Skin epidermis (tissue), 12 donors: Measurements from ENCODE around the gene TAOK3.
A peak's percentile ranks its signal among the peaks of the same experiment; 100 is the strongest.
"Not testable (repeated sequence)": the region's sequence is repeated elsewhere in the genome, so short reads cannot be mapped to it uniquely, and the experiment has no call there.

ENCODE experiments used
- H3K27ac ChIP-seq, 21 experiments: fragments of 200-600 bp; sonication (generic) in 11 of 21; one replicate each; pipeline ENCODE4 v1.5.0; 2020; ENCODE audit warnings: mild to moderate bottlenecking in 3 of 21, inconsistent platforms in 2 of 21, moderate library complexity in 2 of 21
- H3K4me3 ChIP-seq, 7 experiments: fragments of 200-600 bp; sonication (generic) in 2 of 7; one replicate each; pipeline ENCODE4 v1.5.0; 2020; ENCODE audit warnings: inconsistent platforms in 2 of 7, mild to moderate bottlenecking in 2 of 7, moderate library complexity in 1 of 7

TAOK3 gene

DNA sequence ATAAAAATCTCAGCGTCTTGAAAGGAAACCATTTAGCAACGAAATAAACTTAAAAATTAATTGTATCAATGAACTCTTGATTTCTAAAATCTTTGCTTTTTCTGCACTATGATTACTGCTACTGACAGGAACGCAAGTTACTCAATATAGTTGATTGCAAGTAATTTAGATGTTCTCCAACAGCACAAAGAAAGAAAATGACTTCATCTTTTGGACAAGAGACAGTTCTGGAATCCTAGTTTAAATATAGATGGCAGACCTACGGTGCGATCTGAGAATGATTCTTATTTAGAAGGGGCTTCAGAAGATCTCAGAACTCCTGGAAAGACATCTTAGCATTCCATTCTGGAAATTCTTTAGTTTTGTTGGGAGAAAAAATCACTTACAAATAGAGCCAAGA lies 2.2 kb upstream of the TAOK3 start:
- Histone ChIP-seq H3K27ac (peak overlapping the region in 9 of 21 experiments; percentile 27 to 100 (median 97)), H3K4me3 (peak overlapping the region in 1 of 7 experiments; percentile 93)

DNA sequence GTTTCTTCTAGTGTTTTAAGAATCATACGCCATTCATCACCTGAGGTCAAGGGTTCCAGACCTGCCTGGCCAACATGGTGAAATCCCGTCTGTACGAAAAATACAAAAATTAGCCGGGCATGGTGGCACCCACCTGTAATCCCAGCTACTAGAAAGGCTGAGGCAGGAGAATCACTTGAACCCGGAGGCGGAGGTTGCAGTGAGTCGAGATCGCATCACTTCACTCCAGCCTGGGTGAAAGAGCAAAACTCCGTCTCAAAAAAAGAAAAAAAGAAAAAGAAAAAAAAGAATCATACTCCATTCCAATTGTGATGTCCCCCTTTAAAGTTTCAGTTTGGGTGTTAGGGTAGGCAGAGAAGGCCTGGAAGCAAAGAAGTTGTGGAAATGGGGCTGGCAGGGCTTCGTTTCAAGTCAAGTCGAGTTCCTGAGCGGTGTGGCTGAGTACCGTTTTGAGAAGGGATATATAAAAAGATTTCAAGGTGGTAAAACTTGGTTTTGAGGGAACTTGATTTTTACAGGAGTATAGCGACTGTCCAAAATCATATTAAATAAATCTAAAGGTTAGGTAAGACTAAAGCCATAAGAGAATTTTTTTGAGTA lies 1.5 kb upstream of the TAOK3 start:
- peak overlapping the region in 6 of 21 experiments; percentile 6 to 100 (median 92) for H3K27ac ChIP-seq
- H3K4me3 ChIP-seq: peak overlapping the region in 1 of 7 experiments; percentile 59

DNA sequence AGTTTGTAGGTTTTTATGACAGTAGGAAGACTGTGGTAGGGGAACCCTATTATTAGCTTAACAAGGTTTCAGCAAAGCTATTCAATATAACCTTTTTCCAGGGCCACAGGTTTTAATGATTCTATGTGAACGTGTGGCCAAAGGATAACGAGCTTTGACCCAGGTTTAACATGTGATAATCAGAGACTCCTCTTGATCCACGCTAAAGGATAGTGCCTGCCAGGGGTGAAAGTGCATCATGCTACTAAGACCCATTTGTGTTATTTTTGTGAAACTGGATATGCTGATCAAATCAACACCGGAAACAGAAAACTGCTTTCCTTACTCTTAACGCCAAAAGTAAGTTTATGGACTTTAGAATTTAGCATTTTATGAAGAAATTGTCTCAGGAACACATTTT lies 909 bp upstream of the TAOK3 start:
- Histone ChIP-seq H3K4me3 (peak overlapping the region; percentile 55 to 96 (median 88)), H3K27ac (peak overlapping the region in 20 of 21 experiments; percentile 67 to 97 (median 86))

DNA sequence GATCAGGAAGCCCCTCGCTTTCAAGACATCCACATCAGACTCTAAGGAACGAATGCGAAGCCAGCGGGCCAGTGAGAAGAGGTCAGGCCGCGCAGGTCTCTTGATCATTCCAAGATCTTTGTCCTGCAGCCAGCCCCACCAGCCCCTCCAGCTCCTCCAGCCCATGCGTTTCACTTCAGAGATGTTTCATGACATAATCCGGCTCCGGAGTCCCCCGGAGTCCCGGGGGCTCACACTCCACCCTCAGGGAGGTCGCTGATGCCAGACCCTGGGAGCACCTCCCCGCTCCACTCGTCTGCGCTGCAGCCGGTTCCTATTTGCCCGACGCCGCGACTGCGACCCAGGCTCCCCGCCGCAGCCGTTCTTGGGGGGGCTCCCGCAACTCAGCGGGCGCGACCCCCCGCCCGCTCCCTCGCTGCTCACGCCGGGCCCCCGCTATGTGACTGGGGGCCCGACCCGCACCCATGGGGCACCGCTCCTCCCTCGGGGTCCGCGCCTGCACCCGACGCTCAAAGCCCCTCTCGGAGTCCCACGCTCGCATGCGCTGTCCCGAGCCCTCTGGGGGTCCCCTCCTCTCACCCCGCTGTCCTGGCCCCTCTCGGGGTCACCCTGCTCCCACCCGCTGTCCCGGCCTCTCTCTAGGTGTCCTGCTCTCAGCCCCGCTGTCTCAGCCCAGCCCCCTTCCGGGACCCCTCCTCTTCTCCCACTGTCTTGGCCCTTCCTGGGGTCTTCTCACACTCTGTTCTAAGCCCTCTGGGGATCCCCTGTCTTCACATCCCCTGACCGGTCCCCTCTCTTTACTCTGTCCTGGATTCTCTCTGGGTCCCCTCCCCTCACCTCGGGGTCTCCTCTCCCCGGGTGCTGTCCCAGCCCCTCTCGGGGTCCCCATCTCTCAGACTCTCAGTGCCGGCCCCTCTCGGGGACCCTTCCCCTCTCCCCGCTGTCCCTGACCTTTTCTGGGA lies 1.1 kb downstream of the TAOK3 start:
- H3K27ac ChIP-seq: peak overlapping the region in 20 of 21 experiments; percentile 50 to 97 (median 86)

DNA sequence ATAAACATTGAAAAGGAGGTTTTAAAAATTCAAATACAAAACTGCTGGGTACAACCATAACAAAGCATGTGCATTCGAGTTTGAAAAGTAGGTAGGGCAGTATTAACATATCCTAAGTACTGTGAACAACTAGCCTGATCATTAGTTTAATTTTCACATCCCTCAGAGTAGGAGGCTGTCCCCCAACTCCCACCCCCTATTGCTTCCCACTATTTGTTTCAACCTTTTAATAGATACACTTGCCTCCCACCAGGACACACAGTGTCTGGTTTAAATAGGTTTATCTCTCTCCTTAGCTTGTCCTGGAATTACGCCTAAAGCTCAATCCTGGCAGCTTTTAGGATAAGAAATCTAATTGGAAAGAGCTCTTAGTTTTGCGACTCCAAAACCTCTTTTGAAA lies 2.1 kb downstream of the TAOK3 start:
- Histone ChIP-seq H3K27ac (peak overlapping the region in 1 of 21 experiments; percentile 88), H3K4me3 (peak overlapping the region in 2 of 7 experiments; percentile 59 to 76)

More for the DNA sequence above, 1.1 kb downstream of the TAOK3 start:
- peak overlapping the region; percentile 55 to 96 (median 88) for H3K4me3 ChIP-seq

DNA sequence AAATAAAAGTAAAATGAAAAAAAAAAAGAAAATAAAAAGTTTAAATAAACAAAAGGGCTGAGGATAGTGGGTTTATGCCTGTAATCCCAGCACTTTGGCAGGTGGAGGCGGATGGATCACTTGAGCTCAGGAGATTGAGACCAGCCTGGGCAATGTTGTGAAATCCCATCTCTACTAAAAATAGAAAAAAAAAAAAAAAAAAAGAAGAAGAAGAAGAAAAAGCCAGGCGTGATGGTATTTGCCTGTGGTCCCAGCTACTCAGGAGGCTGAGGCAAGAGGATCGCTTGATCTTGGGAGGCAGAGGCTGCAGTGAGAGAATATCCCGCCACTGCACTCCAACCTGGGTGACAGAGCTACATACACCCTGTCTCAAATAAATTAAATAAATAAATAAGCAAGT lies 3.9 kb downstream of the TAOK3 start:
- no peak overlapping the region for H3K27ac ChIP-seq
- H3K4me3 ChIP-seq: no peak overlapping the region

DNA sequence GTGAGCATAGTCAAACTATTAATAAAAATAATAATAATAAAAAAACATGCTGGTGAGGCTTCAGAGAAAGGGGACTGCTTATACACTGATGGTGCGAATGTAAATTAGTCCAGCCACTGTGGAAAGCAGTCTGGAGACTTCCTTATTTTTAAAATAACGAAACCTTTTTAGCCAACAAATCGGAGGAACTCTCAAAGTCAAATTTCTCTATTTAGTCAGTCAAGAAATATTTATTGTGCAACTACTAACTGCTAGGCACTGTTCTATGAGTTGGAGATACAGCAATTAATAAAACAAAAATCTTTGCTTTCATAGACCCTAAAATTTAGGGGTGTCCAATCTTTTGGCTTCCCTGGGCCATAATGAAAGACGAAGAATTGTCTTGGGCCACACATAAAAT lies 10.8 kb downstream of the TAOK3 start:
- Histone ChIP-seq H3K27ac (no peak overlapping the region), H3K4me3 (no peak overlapping the region)

DNA sequence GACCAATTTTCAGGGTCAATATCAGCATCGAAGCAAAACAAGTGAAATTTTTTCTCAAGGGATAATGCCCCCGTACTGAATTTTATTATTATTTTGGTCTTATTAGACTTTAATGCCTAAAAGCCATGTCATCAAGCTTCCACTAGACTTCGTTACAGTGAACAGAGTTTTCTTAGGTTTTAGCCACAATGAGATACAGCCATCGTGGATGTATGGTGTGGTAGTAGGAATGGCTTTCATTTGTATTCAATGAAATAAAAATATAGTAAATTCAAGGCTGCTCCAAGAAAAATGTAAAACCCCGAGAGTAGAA lies 11.7 kb downstream of the TAOK3 start:
- no peak overlapping the region for H3K4me3 ChIP-seq
- peak overlapping the region in 2 of 21 experiments; percentile 49 to 55 for H3K27ac ChIP-seq

DNA sequence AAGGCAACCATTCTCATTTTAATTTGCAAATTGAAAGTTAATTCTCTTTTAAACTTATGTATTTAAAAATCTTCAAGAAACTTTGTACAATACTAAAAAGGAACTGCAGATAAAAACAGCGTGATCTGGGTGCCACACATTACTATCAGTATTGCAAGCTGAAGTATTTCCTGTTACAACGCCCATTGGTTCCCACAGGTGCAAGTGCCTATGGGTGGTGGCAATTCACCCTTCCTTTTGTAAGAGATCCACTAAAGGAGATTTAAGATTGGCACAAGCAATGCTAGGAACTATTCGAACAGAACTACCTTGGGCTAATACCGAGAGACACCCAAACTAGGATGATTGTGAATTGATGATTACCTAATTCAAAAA lies 13.2 kb downstream of the TAOK3 start:
- Histone ChIP-seq H3K27ac (peak overlapping the region in 12 of 21 experiments; percentile 21 to 85 (median 48)), H3K4me3 (peak overlapping the region in 4 of 7 experiments; percentile 5 to 30 (median 19))

DNA sequence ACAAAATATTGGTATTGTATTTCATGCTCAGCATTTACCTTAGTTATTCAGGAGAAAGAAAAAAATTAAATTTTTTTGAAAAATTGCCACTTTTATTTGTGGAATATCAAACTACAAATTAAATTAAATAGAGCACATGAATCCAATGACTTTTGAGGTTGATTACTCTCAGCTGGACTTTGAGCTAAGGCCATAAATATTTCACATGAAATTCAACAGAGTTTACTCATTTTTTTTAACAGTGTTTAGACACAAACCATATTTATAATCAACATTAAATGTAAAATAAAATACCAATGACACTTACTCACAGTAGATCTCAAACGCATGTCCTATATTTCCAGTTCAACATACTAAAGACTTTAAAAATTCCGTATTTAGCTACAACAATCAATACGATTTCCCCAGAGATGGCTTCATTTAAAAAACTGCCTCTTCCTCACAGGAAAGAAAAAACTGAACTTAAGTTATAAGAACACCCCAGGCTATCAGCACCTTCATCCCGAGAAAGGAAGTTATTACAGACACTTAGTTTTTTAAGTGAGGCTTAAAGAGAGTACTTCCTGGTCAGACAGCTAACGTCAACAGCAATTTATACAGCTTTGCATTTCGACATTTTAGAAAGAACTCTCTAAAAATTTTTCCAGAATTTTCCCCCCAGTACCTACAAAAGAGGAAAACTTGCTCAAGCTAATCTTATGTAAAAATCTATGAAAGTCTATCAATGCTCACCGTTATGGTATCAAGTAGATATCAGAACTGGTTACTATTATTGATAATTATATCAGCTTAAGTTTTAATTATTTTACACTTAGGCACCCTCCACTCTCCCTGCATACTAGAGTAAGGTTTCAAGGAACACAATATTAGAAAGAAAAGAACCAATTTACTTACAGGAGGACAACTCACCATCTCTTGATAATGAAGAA lies 13.8 kb downstream of the TAOK3 start:
- H3K4me3 ChIP-seq: peak overlapping the region in 6 of 7 experiments; percentile 5 to 30 (median 13)
- peak overlapping the region in 13 of 21 experiments; percentile 2 to 85 (median 47) for H3K27ac ChIP-seq

DNA sequence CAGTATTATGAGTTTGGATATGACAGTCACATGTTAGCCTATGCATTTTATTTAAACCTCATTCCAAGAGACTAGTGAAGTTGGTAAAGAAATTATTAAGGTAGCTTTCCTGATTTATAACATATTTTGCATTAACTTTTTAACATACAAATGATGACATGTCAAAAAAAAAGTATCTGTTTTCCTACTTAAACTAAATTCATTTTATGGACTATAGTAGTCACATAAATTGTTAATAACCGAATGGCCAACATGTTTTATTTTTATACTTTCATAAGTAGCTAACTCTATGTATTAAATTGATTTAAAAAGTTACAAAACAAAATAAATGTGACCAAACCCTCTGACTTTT lies 14.7 kb downstream of the TAOK3 start:
- H3K27ac ChIP-seq: peak overlapping the region in 5 of 21 experiments; percentile 2 to 77 (median 68)

DNA sequence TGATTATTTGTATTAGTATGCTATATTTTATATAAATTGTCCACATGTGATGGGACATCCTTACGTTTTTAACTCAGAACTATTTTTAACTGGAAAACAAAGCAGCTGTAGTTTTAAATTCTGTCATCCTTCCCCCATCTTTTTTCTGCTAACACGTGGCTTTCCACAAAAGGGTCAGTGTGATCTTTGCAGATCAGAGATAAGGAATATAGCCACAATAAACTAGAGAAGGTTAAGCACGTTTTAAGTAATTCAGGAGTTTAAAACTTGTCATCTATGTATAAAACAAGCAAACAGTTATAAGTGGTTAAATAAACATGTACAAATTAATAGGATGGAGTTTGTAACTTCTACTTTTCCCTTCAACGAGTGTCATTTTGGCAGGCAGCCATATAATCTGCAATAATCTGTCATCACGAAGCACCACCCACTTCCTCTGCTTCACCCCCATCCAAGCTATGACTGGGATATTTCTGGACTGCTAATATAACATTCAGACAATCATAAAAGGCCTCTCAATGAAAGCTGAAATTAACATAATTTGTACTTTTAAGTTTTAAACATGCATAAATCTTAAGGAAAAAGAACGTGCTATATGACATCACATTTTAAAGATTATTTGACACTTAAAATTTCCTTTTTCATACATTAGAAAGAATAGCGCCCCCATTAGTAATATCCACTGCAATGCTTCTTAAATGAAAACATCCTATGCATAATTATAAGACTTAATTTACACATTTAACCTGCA lies 15.3 kb downstream of the TAOK3 start:
- H3K4me3 ChIP-seq: no peak overlapping the region
- peak overlapping the region in 16 of 21 experiments; percentile 18 to 74 (median 64) for H3K27ac ChIP-seq

More for the DNA sequence above, 14.7 kb downstream of the TAOK3 start:
- H3K4me3 ChIP-seq: no peak overlapping the region

DNA sequence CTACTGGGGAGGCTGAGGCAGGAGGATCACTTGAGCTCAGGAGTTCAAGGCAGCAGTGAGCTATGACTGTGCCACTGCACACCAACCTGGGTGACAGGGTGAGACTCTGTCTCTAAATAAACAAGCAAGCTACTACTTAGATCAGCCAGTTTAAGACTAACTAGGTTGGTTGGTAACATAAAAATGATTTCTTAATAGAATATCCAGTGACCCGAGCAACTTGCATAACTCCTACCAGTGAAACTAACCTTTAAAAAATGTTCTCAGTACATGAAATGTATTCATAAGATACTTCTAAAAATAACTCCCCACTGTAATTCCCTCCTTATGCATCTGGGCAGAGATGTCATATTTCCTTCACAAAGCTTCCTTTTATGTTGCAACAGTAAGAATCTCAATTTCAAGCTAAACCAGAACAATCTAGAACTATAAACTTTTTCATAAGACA lies 15.9 kb downstream of the TAOK3 start:
- H3K4me3 ChIP-seq: no peak overlapping the region
- H3K27ac ChIP-seq: peak overlapping the region in 18 of 21 experiments; percentile 18 to 82 (median 64)

DNA sequence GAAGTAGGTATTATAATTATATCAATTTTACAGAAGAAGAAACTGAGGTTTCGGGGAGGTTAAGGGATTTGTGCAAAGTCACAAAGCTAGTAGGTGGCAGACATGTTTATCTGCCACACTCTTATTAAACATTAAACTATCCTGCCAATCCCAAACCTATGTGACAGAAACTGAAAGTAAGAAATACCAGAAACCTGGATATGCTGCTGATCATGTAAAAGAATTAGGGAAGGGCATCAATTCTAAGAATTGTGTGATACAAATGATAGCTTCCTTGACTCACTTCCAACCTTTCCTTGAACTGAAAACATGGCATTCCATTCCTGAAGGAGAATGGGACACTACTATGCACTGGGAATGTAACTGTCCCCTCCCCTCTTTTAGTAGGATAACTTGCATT lies 16.9 kb downstream of the TAOK3 start:
- Histone ChIP-seq H3K4me3 (no peak overlapping the region), H3K27ac (peak overlapping the region in 3 of 21 experiments; percentile 37 to 68 (median 47))

DNA sequence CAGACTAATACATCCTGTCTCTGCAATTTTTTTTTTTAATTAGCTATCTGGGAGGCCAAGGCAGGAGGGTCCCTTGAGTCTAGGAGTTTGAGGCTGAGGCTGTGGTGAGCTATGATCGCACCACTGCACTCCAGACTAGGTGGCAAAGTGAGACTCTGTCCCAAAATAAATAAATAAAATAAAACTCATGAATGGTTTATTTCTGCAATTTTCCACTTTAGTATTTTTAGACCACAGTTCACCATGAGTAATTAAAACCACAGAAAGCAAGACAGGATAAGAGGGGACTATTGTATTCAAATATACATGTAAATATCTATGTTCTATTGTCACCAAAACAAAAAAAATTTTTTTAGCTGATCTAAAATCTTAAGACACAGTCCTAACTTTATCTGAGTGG lies 17.8 kb downstream of the TAOK3 start:
- Histone ChIP-seq H3K4me3 (no peak overlapping the region), H3K27ac (peak overlapping the region in 2 of 21 experiments; percentile 26 to 68)

DNA sequence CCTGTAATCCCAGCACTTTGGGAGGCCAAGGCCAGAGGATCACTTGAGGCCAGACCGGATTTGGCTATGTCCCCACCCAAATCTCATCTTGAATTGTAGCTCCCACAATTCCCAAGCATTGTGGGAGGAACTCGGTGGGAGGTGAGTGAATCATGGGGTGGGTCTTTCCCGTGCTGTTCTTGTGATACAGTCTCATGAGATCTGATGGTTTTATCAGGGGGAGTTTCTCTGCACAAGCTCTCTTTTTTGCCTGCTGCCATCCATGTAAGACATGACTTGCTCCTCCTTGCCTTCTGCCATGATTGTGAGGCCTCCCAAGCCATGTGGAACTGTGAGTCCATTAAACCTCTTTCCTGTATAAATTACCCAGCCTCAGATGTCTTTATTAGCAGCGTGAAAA lies 18.2 kb downstream of the TAOK3 start:
- peak overlapping the region in 1 of 21 experiments; percentile 26 for H3K27ac ChIP-seq
- H3K4me3 ChIP-seq: not testable (repeated sequence)

DNA sequence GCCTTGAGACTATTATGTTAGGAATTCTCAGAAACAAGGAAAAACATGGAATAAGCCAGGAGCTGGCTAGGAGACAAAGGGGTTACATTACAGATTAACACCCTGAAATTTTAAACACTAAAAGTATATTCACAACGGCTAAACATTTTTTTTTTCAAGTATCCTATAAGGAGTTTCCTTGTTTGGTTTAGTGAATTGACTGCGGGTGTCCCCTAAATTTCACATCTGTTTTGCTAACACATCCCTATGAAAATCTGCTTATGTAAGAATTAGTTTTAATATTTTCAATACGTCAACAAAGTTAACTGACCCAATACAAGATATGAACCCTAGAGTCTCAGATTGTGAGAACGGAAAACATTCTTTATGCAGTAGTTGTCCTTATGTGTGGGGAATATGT lies 19.0 kb downstream of the TAOK3 start:
- H3K4me3 ChIP-seq: no peak overlapping the region
- no peak overlapping the region for H3K27ac ChIP-seq

DNA sequence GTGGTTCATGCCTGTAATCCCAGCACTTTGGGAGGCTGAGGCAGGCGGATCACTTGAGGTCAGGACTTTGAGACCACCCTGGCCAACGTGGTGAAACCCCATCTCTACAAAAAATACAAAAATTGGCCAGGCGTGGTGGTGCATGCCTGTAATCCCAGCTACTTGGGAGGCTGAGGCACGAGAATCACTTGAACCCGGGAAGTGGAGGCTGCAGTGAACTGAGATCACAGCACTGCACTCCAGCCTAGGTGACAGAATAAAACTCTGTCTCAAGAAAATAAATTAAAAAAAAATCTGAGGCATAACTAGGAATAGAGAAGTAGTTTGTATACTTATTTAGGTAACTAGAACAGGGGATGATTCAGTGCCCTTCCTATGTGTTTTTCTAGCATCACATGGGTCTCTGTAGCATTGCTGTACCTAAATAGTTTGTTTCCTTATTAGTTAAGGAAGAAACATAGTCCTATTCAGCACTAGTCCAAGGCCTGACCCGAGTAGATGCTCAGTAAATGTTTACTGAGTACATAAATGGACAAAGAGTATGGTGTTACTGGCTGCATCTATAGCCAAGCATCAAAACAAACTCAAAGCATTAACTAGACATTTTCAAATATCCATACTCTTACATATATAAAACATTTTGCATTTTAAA lies 21.7 kb downstream of the TAOK3 start:
- no peak overlapping the region for H3K27ac ChIP-seq

More for the DNA sequence above, 21.7 kb downstream of the TAOK3 start:
- no peak overlapping the region for H3K4me3 ChIP-seq
